Astrocyte (in vitro differentiated cells and primary cell): ENCODE measurements around the gene DRICH1. TPM values are rescaled to one million over a fixed set of nuclear protein-coding genes. Genes with fewer than 3 reads are reported as not detected.

Experiments
- DNase-seq: peaks from one replicate; pipeline ENCODE4 v3.0.0-alpha.2; 2010; ENCODE audit warnings: low read depth
- FAIRE-seq: peaks from 2 replicates; lab custom pipeline; 2011; peaks lifted over from hg19 to GRCh38; lab: Jason Lieb, UNC
- H2AFZ ChIP-seq: 2 replicates; pipeline ENCODE4 v1.6.0; 2012; ENCODE audit warnings: low read depth, low read length, inconsistent platforms
- H3K27ac ChIP-seq: 2 replicates; pipeline ENCODE4 v1.5.1; 2011; ENCODE audit warnings: low read depth, low read length, inconsistent platforms
- H3K27me3 ChIP-seq: 2 replicates; pipeline ENCODE4 v1.6.0; 2011; ENCODE audit warnings: low read length, inconsistent platforms; ENCODE audit not compliant: insufficient read depth
- H3K36me3 ChIP-seq: 2 replicates; pipeline ENCODE4 v1.5.1; 2011; ENCODE audit warnings: low read length, inconsistent platforms; ENCODE audit not compliant: insufficient read depth
- H3K4me1 ChIP-seq: 2 replicates; pipeline ENCODE4 v1.5.1; 2011; ENCODE audit warnings: low read length, inconsistent platforms; ENCODE audit not compliant: insufficient read depth
- H3K4me2 ChIP-seq: 2 replicates; pipeline ENCODE4 v1.6.0; 2012; ENCODE audit warnings: low read length, inconsistent platforms
- H3K4me3 ChIP-seq: 2 replicates; pipeline ENCODE4 v1.5.1; 2011; ENCODE audit warnings: low read depth, mild to moderate bottlenecking, low read length, inconsistent platforms; ENCODE audit not compliant: insufficient read depth
- H3K79me2 ChIP-seq: 2 replicates; pipeline ENCODE4 v1.6.0; 2012; ENCODE audit warnings: mild to moderate bottlenecking, low read length, inconsistent platforms; ENCODE audit not compliant: insufficient read depth
- H3K9ac ChIP-seq: 2 replicates; pipeline ENCODE4 v1.6.0; 2012; ENCODE audit warnings: mild to moderate bottlenecking, low read length, inconsistent platforms
- H3K9me3 ChIP-seq: 2 replicates; pipeline ENCODE4 v1.5.1; 2012; ENCODE audit warnings: low read depth, mild to moderate bottlenecking, low read length, inconsistent platforms; ENCODE audit not compliant: insufficient read depth
- H4K20me1 ChIP-seq: 2 replicates; pipeline ENCODE4 v1.6.0; 2012; ENCODE audit warnings: low read length, inconsistent platforms; ENCODE audit not compliant: insufficient read depth
- H3K27ac Mint-ChIP-seq: one replicate; pipeline ENCODE4 v1.8.0; 2021; ENCODE audit warnings: mild to moderate bottlenecking, mixed read lengths; ENCODE audit not compliant: unreplicated experiment
- H3K27me3 Mint-ChIP-seq: one replicate; pipeline ENCODE4 v1.8.0; 2021; ENCODE audit warnings: low read depth, mixed read lengths; ENCODE audit not compliant: unreplicated experiment
- H3K36me3 Mint-ChIP-seq: one replicate; pipeline ENCODE4 v1.8.0; 2021; ENCODE audit warnings: low read depth, mixed read lengths; ENCODE audit not compliant: unreplicated experiment
- H3K4me1 Mint-ChIP-seq: one replicate; pipeline ENCODE4 v1.8.0; 2021; ENCODE audit warnings: low read depth, mixed read lengths; ENCODE audit not compliant: unreplicated experiment
- H3K4me3 Mint-ChIP-seq: one replicate; pipeline ENCODE4 v1.8.0; 2021; ENCODE audit warnings: mild to moderate bottlenecking, moderate library complexity, mixed read lengths; ENCODE audit not compliant: unreplicated experiment
- H3K9me3 Mint-ChIP-seq: one replicate; pipeline ENCODE4 v1.8.0; 2021; ENCODE audit warnings: mild to moderate bottlenecking, mixed read lengths; ENCODE audit not compliant: unreplicated experiment
- CTCF ChIP-seq: IDR thresholded peaks from 2 replicates; pipeline ENCODE4 v1.5.1; 2011; ENCODE audit warnings: low read depth, mild to moderate bottlenecking, inconsistent platforms, low read length, moderate library complexity; ENCODE audit not compliant: insufficient read depth
- EZH2 ChIP-seq: IDR thresholded peaks from 2 replicates; pipeline ENCODE4 v1.6.1; 2012; ENCODE audit warnings: mild to moderate bottlenecking, low read length, inconsistent platforms; ENCODE audit not compliant: insufficient read depth
- total RNA-seq: library from RNA; stranded (reverse); gene quantifications from 2 replicates; pipeline ENCODE4 v1.2.1, GENCODE V29; 2021

DRICH1 gene
- total RNA-seq, 1 donor from 2014 or later, result not detected

- Histone ChIP-seq H3K36me3 (no peaks in the 10 kb centered on the region), H4K20me1 (no peaks in the 10 kb centered on the region), H3K9ac (no peak overlapping the region), H3K27me3 (no peaks in the 10 kb centered on the region), H3K27ac (no peak overlapping the region), H3K9me3 (no peaks in the 10 kb centered on the region), H2AFZ (no peak overlapping the region), H3K4me3 (no peak overlapping the region), H3K4me1 (no peaks in the 10 kb centered on the region), H3K79me2 (no peaks in the 10 kb centered on the region), H3K4me2 (no peak overlapping the region)
- peaks cover under 1% of the 10 kb centered on the region for H3K4me1 Mint-ChIP-seq
- no peak for FAIRE-seq
- H3K27ac Mint-ChIP-seq, result no peak overlapping the region
- H3K27me3 Mint-ChIP-seq, result peaks cover 36% of the 10 kb centered on the region
- no peak overlapping the region for H3K4me3 Mint-ChIP-seq
- TF ChIP-seq CTCF, result no peak
- TF ChIP-seq EZH2, result no peak
- no peak for DNase-seq
- peaks cover 1% of the 10 kb centered on the region for H3K36me3 Mint-ChIP-seq
- H3K9me3 Mint-ChIP-seq, result no peaks in the 10 kb centered on the region
These were observed 25.7 kb downstream of the DRICH1 start for GRCh38 chr22:23606204-23607131.

- TF ChIP-seq EZH2 (no peak), CTCF (no peak)
- no peak overlapping the region for H3K4me3 ChIP-seq
- H3K27ac ChIP-seq, result no peak overlapping the region
- Mint-ChIP-seq H3K27ac (no peak overlapping the region), H3K9me3 (no peaks in the 10 kb centered on the region), H3K4me3 (no peak overlapping the region), H3K27me3 (peaks cover 33% of the 10 kb centered on the region), H3K36me3 (peaks cover 1% of the 10 kb centered on the region), H3K4me1 (peaks cover 6% of the 10 kb centered on the region)
- no peak overlapping the region for H3K4me2 ChIP-seq
- H3K27me3 ChIP-seq, result no peaks in the 10 kb centered on the region
- H3K79me2 ChIP-seq, result no peaks in the 10 kb centered on the region
- no peaks in the 10 kb centered on the region for H4K20me1 ChIP-seq
- FAIRE-seq (no peak), DNase-seq (no peak)
- no peaks in the 10 kb centered on the region for H3K4me1 ChIP-seq
- no peak overlapping the region for H2AFZ ChIP-seq
- no peaks in the 10 kb centered on the region for H3K36me3 ChIP-seq
- H3K9me3 ChIP-seq, result no peaks in the 10 kb centered on the region
- H3K9ac ChIP-seq, result no peak overlapping the region
These were observed 27.0 kb downstream of the DRICH1 start for GRCh38 chr22:23604939-23605712.
